HEK293 (cell line): ENCODE results near the gene MYT1.

Experiments used
- CTCF ChIP-seq: fragments of 450-650 bp; formaldehyde crosslinking; IDR thresholded peaks from 2 replicates; pipeline ENCODE4 v1.5.1; 2016; ENCODE audit warnings: missing biosample characterization, missing genetic modification characterization
- KLF10 ChIP-seq: fragments of 450-650 bp; IDR thresholded peaks from 2 replicates; pipeline ENCODE4 v1.5.1; 2018; ENCODE audit warnings: missing biosample characterization, mild to moderate bottlenecking, missing genetic modification characterization
- ZNF10 ChIP-seq: fragments of 450-650 bp; formaldehyde crosslinking; IDR thresholded peaks from 2 replicates; pipeline ENCODE4 v1.5.1; 2017; ENCODE audit warnings: missing biosample characterization, missing genetic modification characterization
- ZNF501 ChIP-seq: fragments of 450-650 bp; formaldehyde crosslinking; IDR thresholded peaks from 2 replicates; pipeline ENCODE4 v1.5.1; 2016; ENCODE audit warnings: missing biosample characterization, missing genetic modification characterization

- TF ChIP-seq ZNF10 (no peak), KLF10 (tag by site-specific recombination) (no peak), CTCF (tag by site-specific recombination) (no peak), ZNF501 (tag by site-specific recombination) (no peak)
Observed at GRCh38 chr20:64177384-64177783, 13.1 kb downstream of the MYT1 start.
